ENCODE results near the gene TPST1.
"Not testable (repeated sequence)": the region's sequence is repeated elsewhere in the genome, so short reads cannot be mapped to it uniquely, and the experiment has no call there.

Gene TPST1

DNA sequence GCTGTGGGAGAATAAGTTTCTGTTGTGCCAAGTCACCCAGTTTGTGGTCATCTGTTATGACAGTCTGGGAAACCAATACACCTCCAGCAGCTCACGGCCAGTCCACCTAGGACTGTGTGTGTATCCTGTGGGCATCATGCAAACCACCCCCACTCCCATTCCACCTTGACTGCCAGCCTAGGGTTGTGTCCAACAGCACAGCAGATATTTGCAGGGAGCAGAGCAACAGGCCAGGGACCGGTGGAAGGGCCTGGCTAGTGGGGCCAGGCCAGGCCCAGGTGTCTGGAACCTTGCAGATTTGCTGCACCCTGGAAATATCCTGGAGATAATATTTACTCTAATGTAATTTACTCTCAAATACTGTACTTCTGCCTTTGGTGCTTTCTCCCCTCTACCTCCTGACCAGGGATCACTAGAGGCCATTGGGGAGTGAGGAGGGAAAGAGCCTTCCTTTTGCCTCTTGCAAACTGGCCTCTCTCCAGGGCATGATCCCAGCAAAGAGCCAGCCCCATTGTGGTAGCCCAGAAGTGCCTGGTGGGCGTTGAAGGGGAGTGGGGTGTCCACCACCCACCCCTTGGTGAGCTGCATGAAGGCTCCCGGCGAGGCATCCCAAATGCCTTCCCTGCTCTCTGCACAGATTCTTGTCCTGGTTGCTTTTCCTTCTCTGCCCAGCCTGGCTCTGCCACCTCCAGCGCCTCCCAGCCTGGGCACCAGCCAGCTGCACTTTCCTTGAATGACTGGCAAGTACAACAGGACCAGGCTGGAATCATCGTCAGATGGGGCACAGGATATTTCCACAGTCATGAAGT, 15.2 kb upstream of the TPST1 start:
- no peak for DNase-seq

DNA sequence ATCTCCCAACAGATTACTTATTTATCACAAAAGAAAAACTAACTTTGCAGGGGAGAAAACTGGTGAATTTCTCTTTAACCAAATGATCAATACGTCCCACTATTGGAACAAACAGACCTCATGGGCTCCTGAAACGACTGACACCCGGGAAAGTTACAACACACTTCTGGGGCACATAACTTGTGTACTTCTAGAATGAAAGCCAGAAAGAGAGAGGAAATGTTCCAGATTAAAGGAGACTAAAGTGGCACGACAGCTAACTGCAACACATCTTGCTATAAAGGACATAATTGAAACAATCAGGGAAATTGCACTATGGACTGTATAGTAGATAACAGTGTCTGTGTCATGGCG, 14.7 kb upstream of the TPST1 start:
- DNase-seq, result no peak

DNA sequence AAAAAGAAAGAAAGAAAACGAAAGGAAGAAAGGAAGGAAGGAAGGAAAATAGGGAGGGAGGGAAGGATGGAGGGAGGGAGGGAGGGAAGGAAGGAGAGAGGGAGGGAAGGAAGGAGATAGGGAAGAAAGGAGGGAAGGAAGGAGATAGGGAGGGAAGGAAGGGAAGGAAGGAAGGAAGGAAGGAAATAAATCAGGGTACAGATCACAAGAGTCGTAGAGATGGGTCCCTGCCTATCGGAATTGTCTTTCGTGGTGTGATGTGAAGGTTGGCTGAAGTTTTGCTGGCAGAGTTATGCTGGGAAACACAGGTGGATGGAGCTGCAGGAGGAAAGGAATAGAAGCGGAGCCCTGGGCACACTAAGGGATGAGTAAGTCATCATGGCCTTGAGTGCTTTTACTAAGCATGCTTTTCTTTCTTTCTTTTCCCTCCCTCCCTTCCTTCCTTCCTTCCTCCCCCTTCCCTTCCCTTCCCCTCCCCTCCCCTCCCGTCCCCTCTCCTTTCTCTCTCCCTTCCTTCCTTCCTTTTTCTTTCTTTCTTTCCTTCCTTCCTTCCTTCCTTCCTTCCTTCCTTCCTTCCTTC, 11.9 kb upstream of the TPST1 start:
- no peak for DNase-seq

DNA sequence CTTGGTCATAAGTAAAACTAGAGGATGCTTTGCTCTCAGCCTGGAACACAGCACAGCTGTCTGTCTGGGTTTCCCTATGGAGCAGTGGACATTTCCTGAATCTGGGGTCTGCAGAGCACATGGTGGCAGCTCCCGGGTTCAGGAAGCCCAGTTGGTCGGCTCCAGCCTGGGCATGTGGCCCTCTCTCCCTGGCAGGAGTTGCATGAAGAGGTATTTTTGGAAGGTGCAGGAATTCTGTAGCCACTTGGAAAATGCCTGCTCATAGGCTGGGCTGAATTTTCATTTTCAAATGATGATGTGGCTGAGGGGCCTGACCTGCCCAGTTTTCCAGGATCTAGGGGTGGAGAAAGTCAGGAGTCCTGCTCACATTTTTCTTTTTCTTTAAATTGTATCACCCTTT, 6.7 kb upstream of the TPST1 start:
- DNase-seq, result no peak

DNA sequence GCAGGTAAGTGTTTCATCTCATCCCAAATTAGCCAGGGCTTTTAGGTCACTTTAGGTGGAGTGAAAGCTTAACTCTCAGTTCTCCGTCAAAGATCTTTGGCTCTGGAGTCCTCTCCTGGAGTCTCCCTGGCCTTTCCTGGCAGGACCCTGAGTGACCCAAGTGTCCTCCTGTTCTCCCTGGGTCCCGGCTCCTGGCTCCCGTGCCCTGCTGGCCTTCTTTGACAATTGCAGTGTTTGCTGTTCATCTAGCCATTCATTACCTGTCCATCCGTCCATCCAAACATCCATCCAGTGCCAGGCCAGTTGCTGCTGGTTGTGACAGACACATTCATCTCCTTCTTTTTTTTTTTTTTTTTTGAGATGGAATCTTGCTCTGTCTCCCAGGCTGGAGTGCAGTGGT, 6.2 kb upstream of the TPST1 start:
- DNase-seq, result no peak

DNA sequence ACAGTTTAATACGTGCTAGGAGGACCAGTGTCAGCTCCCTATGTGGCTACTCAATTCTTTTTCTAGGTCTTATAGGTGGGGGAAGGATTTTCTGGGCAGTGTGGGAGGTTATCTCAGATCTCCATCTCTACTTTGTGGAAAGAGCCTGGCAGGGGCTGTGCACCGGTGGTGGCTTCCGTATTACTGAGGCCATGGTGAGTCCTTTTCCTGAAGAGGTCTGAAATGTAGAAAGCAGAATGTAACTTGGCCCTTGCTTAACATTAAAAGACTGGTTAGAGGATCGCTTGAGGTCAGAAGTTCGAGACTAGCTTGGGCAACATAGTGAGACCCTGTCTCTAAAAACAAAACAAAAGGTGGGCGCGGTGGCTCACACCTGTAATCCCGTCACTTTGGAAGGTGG, 2.7 kb upstream of the TPST1 start:
- DNase-seq, result no peak

DNA sequence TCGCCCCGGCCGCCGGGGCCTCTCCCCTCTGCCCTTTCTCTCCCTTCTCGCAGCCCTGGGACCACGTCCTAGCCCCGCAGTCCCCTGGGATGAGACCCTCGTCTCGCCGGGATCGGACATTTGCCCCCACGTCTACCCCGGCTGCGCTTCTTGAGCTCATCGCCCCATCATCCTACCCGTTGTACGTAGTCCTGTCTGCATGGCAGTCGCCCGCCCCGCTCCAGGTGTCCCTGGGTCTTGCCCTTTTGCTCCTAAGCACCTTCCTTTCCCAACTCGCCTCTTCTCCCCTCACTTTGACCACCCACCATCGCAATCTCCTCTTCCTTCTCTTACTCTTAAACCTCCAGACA, 582 bp downstream of the TPST1 start:
- DNase-seq, result no peak

DNA sequence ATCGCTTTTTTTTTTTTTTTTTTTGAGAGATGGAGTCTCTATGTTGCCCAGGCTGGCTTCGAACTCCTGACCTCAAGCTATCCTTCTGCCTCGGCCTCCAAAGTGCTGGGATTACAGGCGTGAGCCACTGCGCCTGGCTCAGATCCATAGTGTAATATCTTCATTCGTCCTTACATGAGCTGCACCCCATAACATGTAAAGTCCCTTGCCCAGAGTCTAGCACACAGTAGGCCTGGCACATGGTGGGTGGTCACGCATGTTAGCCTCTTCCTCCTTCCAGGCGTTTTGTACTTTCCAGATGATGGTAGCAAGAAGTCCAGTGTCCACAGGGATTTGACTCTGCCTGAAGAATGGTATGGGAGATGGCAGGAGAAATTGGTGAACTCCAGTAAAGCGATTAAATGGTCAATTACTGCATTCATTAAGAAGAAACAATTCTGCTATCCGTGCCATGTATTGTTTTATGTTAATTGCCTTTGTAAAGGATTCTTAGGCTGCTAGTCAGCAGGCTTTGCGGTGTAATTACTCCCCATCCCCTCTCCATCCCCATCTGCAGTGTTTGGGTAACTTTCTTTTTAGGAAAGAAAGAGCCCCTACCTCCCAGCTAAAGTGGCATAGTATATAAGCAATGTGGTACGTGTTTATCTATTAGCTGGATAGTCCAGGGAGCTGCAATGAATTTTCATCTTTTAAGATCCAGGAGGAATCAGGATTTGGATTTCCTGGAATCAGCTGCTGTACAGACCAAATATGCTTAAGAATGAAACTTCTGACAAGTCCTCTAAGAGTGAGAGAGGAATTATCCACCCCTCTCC, 1.2 kb downstream of the TPST1 start:
- no peak for DNase-seq

DNA sequence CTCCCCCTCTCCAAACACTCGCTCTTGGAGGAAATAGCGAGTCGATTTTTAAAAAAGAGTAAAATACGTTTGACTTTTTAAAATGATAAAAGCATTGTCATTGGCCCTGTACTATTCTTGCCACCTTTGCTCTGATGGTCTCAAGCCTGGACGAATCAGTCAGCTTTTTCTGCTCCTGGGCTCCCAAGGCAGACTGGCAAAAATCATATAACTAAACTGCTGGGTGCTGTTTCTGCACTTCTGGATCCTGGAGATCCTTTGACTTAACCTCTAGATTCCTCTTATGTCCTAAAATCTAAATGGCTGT, 1.8 kb downstream of the TPST1 start:
- no peak for DNase-seq

DNA sequence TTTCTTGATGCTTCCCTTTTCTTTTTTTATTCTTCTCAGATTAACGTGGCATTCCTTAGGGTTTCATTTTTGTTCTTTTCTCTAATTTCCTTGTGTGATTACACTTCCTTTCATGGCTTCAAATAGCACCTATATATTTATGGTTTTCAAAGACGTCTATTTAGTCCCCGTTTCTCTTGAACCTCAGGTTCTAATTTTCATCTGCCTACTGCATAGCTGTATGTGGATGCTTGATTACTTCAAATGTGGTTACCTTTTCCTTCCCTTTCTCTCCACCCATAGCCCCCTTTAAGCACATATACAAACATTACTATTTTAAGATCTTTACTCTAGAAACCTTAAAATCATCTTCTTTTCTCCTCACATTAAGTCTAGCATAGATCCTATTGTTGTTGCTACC, 2.4 kb downstream of the TPST1 start:
- no peak for DNase-seq

DNA sequence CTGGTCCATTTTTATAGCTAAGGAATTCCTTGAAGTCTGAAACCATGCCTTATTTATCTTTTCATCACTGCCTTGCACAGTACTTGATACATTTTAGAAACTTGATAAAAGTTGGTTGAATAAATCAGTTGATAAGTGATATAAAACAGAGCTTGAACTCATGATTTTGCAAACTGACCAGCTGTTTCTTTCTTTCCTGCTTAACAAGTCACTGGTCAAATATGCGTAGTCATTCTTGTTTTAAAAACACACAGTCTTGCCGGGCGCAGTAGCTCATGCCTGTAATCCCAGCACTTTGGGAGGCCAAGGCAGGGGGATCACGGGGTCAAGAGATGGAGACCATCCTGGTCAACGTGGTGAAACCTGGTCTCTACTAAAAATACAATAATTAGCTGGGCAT, 6.3 kb downstream of the TPST1 start:
- DNase-seq, result no peak

DNA sequence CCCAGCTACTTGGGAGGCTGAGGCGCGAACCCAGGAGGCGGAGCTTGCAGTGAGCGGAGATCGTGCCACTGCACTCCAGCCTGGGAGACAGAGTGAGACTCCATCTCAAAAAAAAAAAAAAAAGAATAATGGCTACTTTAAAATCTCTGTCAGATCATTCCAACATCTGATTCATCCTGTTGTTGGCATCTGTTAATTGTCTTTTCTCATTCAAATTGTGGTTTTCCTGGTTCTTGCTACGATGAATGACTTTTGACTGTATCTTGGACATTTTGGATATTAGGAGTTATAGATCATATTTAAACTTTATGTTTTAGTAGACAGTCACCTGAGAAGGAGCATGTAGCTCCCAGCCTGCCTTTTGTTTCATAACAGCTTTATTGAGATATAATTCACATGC, 8.5 kb downstream of the TPST1 start:
- no peak for DNase-seq

DNA sequence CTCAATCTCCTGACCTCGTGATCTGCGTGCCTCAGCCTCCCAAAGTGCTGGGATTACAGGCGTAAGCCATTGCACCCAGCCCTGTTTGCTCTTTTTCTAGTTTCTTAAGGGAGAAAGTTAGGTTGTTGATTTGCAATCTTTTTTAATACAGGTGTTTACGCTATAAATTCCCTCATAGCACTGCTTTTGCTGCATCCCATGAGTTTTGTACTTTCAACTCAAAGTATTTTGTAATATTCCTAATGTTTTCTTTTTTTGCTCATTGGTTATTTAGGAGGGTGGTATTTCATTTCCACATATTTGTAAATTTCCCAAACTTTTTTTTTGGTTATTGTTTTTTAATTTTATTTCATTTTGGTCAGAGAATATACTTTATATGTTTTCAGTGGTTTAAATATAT, 11.6 kb downstream of the TPST1 start:
- DNase-seq, result no peak

DNA sequence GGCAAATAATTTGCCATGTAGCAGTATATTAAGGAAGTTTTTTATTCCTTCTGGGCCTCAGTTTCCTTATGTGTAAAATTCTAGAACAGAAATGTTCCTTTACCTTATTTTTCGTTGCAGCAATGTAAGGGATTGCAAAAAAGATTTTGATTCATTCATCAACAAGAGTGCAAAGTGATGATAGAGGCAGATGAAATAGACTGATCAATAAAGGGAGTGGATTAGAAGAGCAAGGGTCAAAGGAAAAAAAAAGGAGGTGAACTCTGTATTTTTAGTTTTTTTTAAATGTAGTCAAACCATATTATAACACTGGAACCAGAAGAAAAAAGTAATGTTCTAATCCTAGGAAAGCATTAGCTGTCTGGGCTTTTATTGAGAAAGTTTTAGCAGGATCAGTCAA, 14.7 kb downstream of the TPST1 start:
- no peak for DNase-seq

DNA sequence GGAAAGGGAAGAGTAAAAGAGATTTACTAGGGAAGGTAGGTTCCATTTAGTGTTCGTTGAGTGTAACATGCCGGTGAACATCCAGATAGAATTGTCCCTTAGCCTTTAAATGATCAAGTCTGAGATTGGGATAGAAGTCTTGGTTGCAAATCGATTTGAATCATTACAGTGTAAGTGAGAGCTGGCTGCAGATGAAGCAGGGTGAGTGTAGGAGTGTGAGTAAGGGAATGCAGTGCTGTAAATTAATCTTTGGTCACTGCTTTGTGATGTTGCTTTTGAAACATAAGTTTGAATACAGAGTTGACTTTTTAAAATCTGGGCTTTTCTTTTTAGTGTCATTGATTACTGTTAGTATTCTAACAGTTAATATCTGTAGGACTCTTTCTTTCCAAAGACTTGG, 16.3 kb downstream of the TPST1 start:
- DNase-seq, result no peak

DNA sequence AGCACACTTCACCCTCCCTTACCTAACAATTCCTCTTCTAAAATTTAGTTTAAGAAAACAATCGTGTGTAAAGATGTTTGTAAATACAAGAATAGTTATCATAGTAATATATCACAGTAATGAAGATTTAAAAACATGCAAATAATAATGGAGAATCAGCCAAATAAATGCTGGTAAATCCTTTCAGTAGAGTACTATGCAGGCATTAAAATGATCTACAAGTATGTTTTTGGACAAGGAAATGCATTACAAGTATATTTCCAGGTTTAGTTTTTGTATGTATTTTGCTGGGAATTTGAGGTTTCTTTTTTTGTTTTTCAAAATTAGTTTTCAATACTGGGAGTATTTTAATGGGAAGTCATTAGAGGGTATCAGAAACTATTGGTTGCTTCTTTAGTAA, 22.7 kb downstream of the TPST1 start:
- DNase-seq, result no peak

DNA sequence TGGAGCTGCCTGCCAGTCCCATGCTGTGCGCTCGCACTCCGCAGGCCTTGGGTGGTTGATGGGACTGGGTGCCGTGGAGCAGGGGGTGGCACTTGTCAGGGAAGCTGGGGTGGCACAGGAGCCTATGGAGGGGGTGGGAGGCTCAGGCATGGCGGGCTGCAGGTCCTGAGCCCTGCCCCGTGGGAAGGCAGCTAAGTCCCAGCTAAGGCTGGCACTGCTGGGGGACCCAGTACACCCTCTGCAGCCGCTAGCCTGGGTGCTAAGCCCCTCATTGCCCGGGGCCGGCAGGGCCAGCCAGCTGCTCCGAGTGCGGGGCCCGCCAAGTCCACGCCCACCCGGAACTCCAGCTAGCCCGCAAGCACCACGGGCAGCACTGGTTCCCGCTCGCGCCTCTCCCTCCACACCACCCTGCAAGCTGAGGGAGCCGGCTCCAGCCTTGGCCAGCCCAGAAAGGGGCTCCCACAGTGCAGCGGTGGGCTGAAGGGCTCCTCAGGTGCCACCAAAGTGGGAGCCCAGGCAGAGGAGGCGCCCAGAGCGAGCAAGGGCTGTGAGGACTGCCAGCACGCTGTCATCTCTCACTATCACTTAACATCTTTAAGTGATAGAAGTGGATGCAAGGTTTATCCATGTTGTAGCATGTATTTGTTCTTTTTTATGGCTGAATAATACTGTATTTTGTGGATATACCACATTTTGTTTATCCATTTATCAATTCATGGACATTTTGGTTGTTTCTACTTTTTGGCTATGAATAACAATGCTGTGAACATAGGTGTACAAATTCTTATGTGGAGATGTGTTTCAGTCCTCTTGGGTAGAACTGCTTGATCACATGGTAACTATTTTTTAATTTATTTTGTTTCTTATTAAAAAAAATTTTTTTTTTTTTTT, 26.4 kb downstream of the TPST1 start:
- not testable (repeated sequence) for DNase-seq

DNA sequence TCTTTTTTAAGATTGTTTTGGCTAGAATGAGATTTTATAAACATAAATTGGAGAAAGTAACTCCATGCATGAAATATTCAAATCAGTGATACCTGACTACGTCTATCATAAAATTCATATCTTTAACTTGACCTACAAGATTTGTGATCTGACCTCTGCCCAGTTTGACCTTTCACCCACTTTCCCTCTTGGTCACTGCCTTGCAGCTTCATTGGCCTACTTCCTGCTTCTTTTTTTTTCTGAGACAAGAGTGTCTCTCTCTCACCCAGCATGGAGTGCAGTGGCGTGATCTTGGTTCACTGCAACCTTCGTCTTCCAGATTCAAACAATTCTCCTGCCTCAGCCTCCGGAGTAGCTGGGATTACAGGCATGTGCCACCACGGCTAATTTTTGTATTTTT, 28.5 kb downstream of the TPST1 start:
- DNase-seq, result no peak

DNA sequence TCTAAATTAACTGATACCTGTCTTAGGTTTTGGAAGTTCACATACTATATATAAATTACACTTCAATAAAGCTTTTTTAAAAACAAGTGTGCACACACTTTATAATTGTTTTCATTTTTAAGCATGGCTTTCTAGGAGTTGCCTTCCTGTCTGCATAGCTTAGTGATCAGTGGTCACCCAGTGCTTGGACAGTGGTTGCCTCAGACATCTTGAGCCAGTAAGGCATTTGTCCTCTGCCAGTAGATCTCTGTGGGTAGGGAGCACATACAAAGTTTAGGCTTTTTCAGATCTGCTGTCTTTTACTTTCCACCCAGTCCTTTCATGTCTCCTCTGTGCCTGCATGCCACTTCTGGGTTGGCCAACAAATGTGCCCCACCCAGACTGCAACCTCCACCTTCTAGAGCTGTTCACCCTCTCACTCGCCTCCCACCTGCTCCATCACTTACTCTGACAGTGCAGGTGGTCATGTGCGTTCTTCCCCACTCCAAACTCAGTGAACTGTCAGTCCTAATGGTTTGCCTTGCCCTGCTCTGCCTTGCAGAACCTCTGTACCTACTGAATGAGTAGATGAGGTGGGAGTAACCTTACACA, 31.7 kb downstream of the TPST1 start:
- DNase-seq, result no peak

DNA sequence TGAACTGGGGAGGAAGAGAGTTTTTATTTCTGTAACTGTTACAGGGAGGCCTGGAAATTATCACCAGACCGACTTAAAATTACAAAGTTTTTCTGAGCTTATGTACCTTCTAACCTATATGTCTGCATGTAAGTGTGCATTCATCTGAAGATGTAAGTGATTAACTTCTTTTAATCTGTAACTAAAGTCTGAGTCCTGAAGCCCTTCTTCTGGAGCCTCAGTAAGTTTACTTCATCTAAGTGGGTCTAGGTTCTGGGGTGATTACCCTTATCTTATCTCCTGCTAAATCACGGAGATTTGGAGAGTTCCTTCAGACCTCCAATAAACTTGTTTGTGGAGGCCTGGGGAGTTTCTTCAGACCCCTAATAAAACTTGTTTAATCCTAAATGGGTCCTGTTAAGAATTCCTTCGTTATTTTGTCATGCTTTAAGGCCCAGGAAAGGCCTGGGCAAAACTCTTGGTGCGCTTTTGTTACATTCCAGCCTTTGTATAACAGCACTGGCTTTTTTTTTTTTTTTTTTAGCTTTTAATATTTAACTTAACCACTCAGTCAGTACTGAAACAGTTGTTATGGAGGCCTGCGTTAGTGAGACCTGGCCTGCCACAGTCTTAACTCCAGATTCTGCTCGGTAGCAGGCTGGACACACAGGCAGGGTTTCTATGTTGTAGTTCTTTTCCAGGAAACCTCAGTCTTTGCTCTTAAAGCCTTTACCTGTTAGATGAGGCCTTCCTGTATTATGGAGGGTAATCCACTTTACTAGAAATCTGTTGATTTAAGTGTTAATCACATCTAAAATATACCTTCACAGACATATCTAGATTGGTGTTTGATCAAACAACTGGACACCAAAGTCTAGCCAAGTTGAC, 33.0 kb downstream of the TPST1 start:
- no peak for DNase-seq

DNA sequence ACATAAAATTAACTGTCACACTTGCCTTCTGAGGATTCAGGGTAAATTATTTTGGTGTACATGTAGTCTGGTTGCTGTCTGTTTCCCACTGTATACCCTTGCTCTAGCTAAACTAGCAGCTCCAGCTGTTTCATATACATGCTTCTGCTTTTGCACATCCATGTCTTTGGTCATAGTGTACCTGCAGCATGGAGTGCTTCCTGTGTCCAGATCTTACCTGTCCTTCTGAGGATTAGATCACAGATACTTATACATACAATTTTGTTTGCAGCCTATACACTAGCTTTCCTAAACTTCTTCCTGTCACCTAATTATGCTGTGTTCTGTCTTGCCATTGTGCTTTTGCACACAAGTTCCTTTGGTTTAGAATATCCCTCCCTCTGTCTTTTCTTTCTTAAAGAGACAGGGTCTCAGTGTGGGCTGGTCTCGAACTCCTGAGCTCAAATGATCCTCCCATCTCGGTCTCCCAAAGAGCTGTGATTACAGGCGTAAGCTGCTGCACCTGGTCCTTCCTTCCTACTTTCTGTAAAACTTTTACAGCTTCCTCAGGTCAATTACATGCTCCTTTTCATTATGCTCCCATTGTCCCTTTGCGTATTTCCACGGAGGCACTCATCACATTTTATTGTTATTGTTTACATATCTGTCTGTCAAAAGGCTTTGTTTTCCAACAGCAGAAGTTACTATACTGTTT, 33.8 kb downstream of the TPST1 start:
- DNase-seq, result no peak
